ENCODE data around the gene MCM3. TPM values are rescaled to one million over a fixed set of nuclear protein-coding genes. Genes with fewer than 3 reads are reported as not detected.

Gene MCM3
- total and polyA plus RNA-seq, 2 of the 4 experiments (the other 2 are of a cell fraction), result 54.6 to 66.5 TPM

DNA sequence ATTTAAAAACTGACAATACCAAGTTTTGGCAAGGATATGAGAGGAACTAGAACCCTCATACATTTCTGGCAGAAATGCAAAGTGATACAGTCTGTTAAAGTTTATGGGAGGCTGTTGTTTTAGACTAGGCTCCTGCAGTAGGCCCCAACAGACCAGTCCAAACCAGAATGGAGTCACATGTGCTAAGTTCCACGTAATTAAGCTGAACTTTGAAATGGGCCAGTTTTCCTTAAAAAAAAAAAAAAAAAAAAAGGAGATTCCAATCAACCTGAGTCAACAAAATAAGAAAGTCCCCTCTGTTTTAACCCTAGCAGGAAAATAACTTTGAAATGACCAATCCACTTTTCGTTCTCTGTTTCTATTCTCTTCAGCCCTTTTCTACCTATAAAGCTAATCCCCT, 66.8 kb downstream of the MCM3 start:
- Histone ChIP-seq H4K91ac (ENCODE audit: insufficient read depth, low read depth, low read length) (no peak overlapping the region), H3K36me3 (ENCODE audit: control insufficient read depth, insufficient read depth, low read length) (no peaks in the 10 kb centered on the region), H2BK15ac (ENCODE audit: low read depth, low read length) (no peak overlapping the region), H4K8ac (ENCODE audit: low read depth in 2 of 2, low read length in 2 of 2) (no peak overlapping the region), H2BK20ac (ENCODE audit: low read depth, low read length) (no peak overlapping the region), H3K27me3 (ENCODE audit: control insufficient read depth, insufficient read depth, low read length) (peaks cover under 1% of the 10 kb centered on the region), H3K14ac (replicated peaks; ENCODE audit: low read depth, low read length) (no peak overlapping the region), H3K18ac (ENCODE audit: low read depth, low read length) (no peak overlapping the region), H2AK9ac (replicated peaks; ENCODE audit: low read depth, low read length, poor library complexity) (no peak overlapping the region), H3K23ac (ENCODE audit: low read depth, low read length) (no peak overlapping the region), H2BK120ac (ENCODE audit: low read depth, low read length) (no peak overlapping the region), H2AFZ (replicated peaks; ENCODE audit: low read length, poor library complexity) (no peak overlapping the region), H3K79me1 (ENCODE audit: low read depth in 1 of 2, low read length in 2 of 2) (no peaks in the 10 kb centered on the region), H3K4me1 (ENCODE audit: control insufficient read depth, insufficient read depth, low read length) (no peaks in the 10 kb centered on the region), H3K4me3 (ENCODE audit: insufficient read depth, low read depth, low read length) (no peak overlapping the region), H3K9me1 (ENCODE audit: insufficient read depth, low read length) (no peaks in the 10 kb centered on the region), H2BK5ac (ENCODE audit: low read depth, low read length, poor library complexity, severe bottlenecking) (no peak overlapping the region), H3K9ac (ENCODE audit: low read depth, low read length) (no peak overlapping the region), H4K5ac (ENCODE audit: low read depth, low read length) (no peak overlapping the region), H2AK5ac (ENCODE audit: low read depth, low read length) (no peak overlapping the region), H3K27ac (ENCODE audit: insufficient read depth, low read length) (no peak overlapping the region), H3K4me2 (ENCODE audit: low read depth, low read length) (no peak overlapping the region), H3K9me3 (ENCODE audit: control insufficient read depth, insufficient read depth, low read length) (no peaks in the 10 kb centered on the region), H3K4ac (ENCODE audit: low read depth, low read length) (no peak overlapping the region), H3K56ac (ENCODE audit: extremely low read depth, insufficient read depth, low read length) (no peak overlapping the region), H4K20me1 (ENCODE audit: insufficient read depth, low read length) (no peaks in the 10 kb centered on the region)
- TF ChIP-seq BHLHE40 (IDR thresholded peaks at IDR 0.05; ENCODE audit: low read depth, low read length) (no peak), POLR2A (IDR thresholded peaks at IDR 0.05; ENCODE audit: low read depth, low read length) (no peak), RFX5 (IDR thresholded peaks at IDR 0.05; ENCODE audit: low read depth, low read length) (no peak), MXI1 (IDR thresholded peaks at IDR 0.05; ENCODE audit: borderline replicate concordance, low read depth, low read length) (no peak), FOS (IDR thresholded peaks at IDR 0.05; ENCODE audit: low read depth, low read length) (no peak), CHD1 (IDR thresholded peaks at IDR 0.05; ENCODE audit: low read depth, low read length) (no peak)
- no TSS peak for BruUV-seq (replicated peaks)
- WGBS, 2 experiments (ENCODE audit: extremely low coverage in 2 of 2, insufficient read length in 1 of 2), result 0% methylated on average over 1 of the region's 2 CpGs; no CpG with 5 or more reads in 1 of the 2 experiments
- no peak for DNase-seq
- dilution Hi-C loops (cut with HindIII; ENCODE audit: low sequenced_read_pairs, unreplicated experiment) (no loop called here), intact Hi-C loops (cut with micrococcal nuclease) (no loop called here), in situ Hi-C loops (cut with MboI; ENCODE audit: low sequenced_read_pairs) (no loop called here)
- no peak for ATAC-seq (ENCODE audit: low read depth)
- ChIA-PET POLR2A (ENCODE audit: unreplicated experiment) (no interaction called here), CTCF (no interaction called here)

All from IMR-90 (cell line).